PC-9 (cell line): ENCODE results near the gene STK32B.

Experiments used
- CTCF ChIP-seq: fragments of 200-600 bp; sonication (generic); conservative IDR thresholded peaks from 2 replicates; pipeline ENCODE4 v1.6.1; 2017; ENCODE audit warnings: mixed run types, antibody characterized with exemption, mild to moderate bottlenecking, moderate library complexity
- EZH2 ChIP-seq: fragments of 200-600 bp; sonication (generic); IDR thresholded peaks from 2 replicates; pipeline ENCODE4 v1.8.0; 2017; ENCODE audit warnings: antibody characterized with exemption, low read depth

DNA sequence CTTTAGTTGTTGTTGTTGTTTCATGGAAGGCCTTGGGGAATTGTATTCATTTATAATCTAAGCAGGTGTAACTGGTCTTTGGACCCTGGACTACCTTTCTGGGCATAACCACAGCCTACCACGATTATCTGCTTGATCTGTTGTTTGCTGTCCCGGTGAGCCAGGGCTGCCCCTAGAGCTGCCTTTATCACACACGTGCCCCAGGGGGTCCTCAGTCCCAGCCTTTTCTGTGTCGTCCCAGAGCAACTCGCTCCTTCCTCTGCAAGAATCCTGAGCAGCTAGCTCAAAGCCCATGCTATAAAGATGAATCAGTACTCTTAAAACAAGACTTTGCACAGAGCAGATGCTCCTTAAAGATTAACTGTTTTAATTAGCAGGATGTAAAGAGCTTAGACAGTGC lies 383.9 kb downstream of the STK32B start:
- TF ChIP-seq CTCF (no peak), EZH2 (no peak)
